Keratinocyte (primary cell): ENCODE measurements around the gene SOX2. TPM values are rescaled to one million over a fixed set of nuclear protein-coding genes. Genes with fewer than 3 reads are reported as not detected.
"Not testable (repeated sequence)": the region's sequence is repeated elsewhere in the genome, so short reads cannot be mapped to it uniquely, and the experiment has no call there.

Source experiments
- DNase-seq: peaks from one replicate; pipeline ENCODE4 v3.0.0-alpha.2; 2011; ENCODE audit warnings: low read depth, missing footprints, low spot score
- FAIRE-seq: peaks from 2 replicates; lab custom pipeline; 2011; peaks lifted over from hg19 to GRCh38; lab: Jason Lieb, UNC
- H2AFZ ChIP-seq: 2 replicates; pipeline ENCODE4 v1.6.0; 2012; ENCODE audit warnings: low read length, control low read depth, inconsistent platforms; ENCODE audit not compliant: control insufficient read depth
- H3K27ac ChIP-seq: 2 replicates; pipeline ENCODE4 v1.5.1; 2011; ENCODE audit warnings: low read length; ENCODE audit not compliant: control insufficient read depth, insufficient read depth
- H3K27me3 ChIP-seq: 3 replicates; pipeline ENCODE4 v1.6.0; 2011; ENCODE audit warnings: low read length; ENCODE audit not compliant: control insufficient read depth, insufficient read depth; ENCODE audit errors: extremely low read depth
- H3K36me3 ChIP-seq, 2 experiments: 2 replicates in 1 of 2; 3 replicates in 1 of 2; pipeline ENCODE4 v1.5.1; 2011; ENCODE audit warnings: low read length in 2 of 2, mild to moderate bottlenecking in 1 of 2; ENCODE audit not compliant: control insufficient read depth in 2 of 2, insufficient read depth in 2 of 2; ENCODE audit errors: extremely low read depth in 1 of 2
- H3K4me1 ChIP-seq: 3 replicates; pipeline ENCODE4 v1.5.1; 2011; ENCODE audit warnings: low read length; ENCODE audit not compliant: control insufficient read depth, insufficient read depth; ENCODE audit errors: extremely low read depth
- H3K4me2 ChIP-seq: 3 replicates; pipeline ENCODE4 v1.6.0; 2011; ENCODE audit warnings: low read depth, low read length; ENCODE audit not compliant: control insufficient read depth, insufficient read depth; ENCODE audit errors: extremely low read depth
- H3K4me3 ChIP-seq, 3 experiments: fragments of 200-600 bp in 1 of 3; sonication (generic) in 1 of 3; 2 replicates in 2 of 3; 3 replicates in 1 of 3; pipeline ENCODE4 v1.5.1; 2011 to 2016; ENCODE audit warnings: low read length in 3 of 3, mild to moderate bottlenecking in 3 of 3, control low read depth in 2 of 3, inconsistent platforms in 1 of 3, low read depth in 1 of 3, mixed read lengths in 1 of 3, mixed run types in 1 of 3, moderate library complexity in 1 of 3; ENCODE audit not compliant: control insufficient read depth in 2 of 3, insufficient read depth in 2 of 3; ENCODE audit errors: extremely low read depth in 1 of 3
- H3K79me2 ChIP-seq: 2 replicates; pipeline ENCODE4 v1.6.0; 2012; ENCODE audit warnings: low read length; ENCODE audit not compliant: control insufficient read depth, insufficient read depth
- H3K9ac ChIP-seq: 3 replicates; pipeline ENCODE4 v1.6.0; 2011; ENCODE audit warnings: low read length; ENCODE audit not compliant: control insufficient read depth, insufficient read depth; ENCODE audit errors: extremely low read depth
- H3K9me1 ChIP-seq: 3 replicates; pipeline ENCODE4 v1.6.0; 2011; ENCODE audit warnings: low read length; ENCODE audit not compliant: control insufficient read depth, insufficient read depth; ENCODE audit errors: extremely low read depth
- H3K9me3 ChIP-seq: 2 replicates; pipeline ENCODE4 v1.5.1; 2012; ENCODE audit warnings: low read depth, low read length; ENCODE audit not compliant: control insufficient read depth
- H4K20me1 ChIP-seq: 3 replicates; pipeline ENCODE4 v1.6.0; 2011; ENCODE audit warnings: low read length; ENCODE audit not compliant: control insufficient read depth, insufficient read depth; ENCODE audit errors: extremely low read depth
- EZH2 ChIP-seq: IDR thresholded peaks from one replicate; pipeline ENCODE4 v1.6.1; 2012; ENCODE audit warnings: inconsistent platforms, mild to moderate bottlenecking, low read length, moderate library complexity
- dilution Hi-C: fragments of 300-500 bp; cut with MboI; formaldehyde crosslinking; loops from one replicate; pipeline ENCODE4 v1.7.0; 2020; ENCODE audit warnings: low sequenced_read_pairs; ENCODE audit not compliant: extremely low pct_ligation_motif_present
- polyA plus RNA-seq, 5 experiments: library from polyadenylated mRNA; depleted of rRNA in 3 of 5; stranded (reverse) in 3 of 5; stranded (forward) in 1 of 5; unstranded in 1 of 5; fragments of >200 nt; gene quantifications; 1 replicate in 1 of 5; 2 replicates in 3 of 5; 3 replicates in 1 of 5; pipeline versions ENCODE4 v1.2.1 to v1.2.3, GENCODE V29; 2011 to 2012; ENCODE audit warnings: missing spikeins in 2 of 5, low read depth in 1 of 5, low replicate concordance in 1 of 5
- TF ChIP-seq, protein P1 (sequence below), 3 experiments: IDR thresholded peaks in 1 of 3; conservative IDR thresholded peaks in 1 of 3; optimal IDR thresholded peaks in 1 of 3; 2 replicates in 2 of 3; 3 replicates in 1 of 3; pipeline versions ENCODE3 to v1.5.1; 2011; ENCODE audit warnings: low read length in 3 of 3, mild to moderate bottlenecking in 3 of 3, moderate library complexity in 2 of 3, control low read depth in 1 of 3, inconsistent platforms in 1 of 3; ENCODE audit not compliant: insufficient read depth in 2 of 3; ENCODE audit errors: extremely low read depth in 1 of 3

SOX2 gene
- polyA plus RNA-seq, 1 donor (not counting 4 experiments of a cell fraction or from before 2014, with no cell fraction given) = not detected

GRCh38 chr3:181757694-181758306 is 46.1 kb downstream of the SOX2 start:
- dilution Hi-C loops = no loop called here
- no peak overlapping the region for H2AFZ ChIP-seq
- H3K9ac ChIP-seq = no peak overlapping the region
- H3K36me3 ChIP-seq = no peaks in the 10 kb centered on the region
- no peaks in the 10 kb centered on the region for H4K20me1 ChIP-seq
- no peaks in the 10 kb centered on the region for H3K79me2 ChIP-seq
- DNase-seq (no peak), FAIRE-seq (no peak)
- no peak overlapping the region for H3K4me3 ChIP-seq
- no peaks in the 10 kb centered on the region for H3K9me1 ChIP-seq
- no peaks in the 10 kb centered on the region for H3K27me3 ChIP-seq
- TF ChIP-seq, protein P1, sequence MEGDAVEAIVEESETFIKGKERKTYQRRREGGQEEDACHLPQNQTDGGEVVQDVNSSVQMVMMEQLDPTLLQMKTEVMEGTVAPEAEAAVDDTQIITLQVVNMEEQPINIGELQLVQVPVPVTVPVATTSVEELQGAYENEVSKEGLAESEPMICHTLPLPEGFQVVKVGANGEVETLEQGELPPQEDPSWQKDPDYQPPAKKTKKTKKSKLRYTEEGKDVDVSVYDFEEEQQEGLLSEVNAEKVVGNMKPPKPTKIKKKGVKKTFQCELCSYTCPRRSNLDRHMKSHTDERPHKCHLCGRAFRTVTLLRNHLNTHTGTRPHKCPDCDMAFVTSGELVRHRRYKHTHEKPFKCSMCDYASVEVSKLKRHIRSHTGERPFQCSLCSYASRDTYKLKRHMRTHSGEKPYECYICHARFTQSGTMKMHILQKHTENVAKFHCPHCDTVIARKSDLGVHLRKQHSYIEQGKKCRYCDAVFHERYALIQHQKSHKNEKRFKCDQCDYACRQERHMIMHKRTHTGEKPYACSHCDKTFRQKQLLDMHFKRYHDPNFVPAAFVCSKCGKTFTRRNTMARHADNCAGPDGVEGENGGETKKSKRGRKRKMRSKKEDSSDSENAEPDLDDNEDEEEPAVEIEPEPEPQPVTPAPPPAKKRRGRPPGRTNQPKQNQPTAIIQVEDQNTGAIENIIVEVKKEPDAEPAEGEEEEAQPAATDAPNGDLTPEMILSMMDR (optimal IDR thresholded peaks at IDR 0.05 in 1 of 3, IDR thresholded peaks at IDR 0.05 in 1 of 3, conservative IDR thresholded peaks at IDR 0.05 in 1 of 3; ENCODE audit: extremely low read depth in 1 of 3, insufficient read depth in 2 of 3, low read length in 3 of 3) = no peak
- TF ChIP-seq EZH2 = no peak
- H3K27ac ChIP-seq = no peak overlapping the region
- H3K9me3 ChIP-seq = no peaks in the 10 kb centered on the region
- no peaks in the 10 kb centered on the region for H3K4me1 ChIP-seq
- no peak overlapping the region for H3K4me2 ChIP-seq

GRCh38 chr3:181761906-181762305 is 50.2 kb downstream of the SOX2 start:
- Histone ChIP-seq H3K4me2 (no peak overlapping the region), H3K27me3 (no peaks in the 10 kb centered on the region), H3K4me1 (no peaks in the 10 kb centered on the region), H3K9me3 (no peaks in the 10 kb centered on the region), H3K9me1 (no peaks in the 10 kb centered on the region), H3K9ac (no peak overlapping the region), H3K79me2 (no peaks in the 10 kb centered on the region), H3K27ac (no peak overlapping the region), H3K36me3 (no peaks in the 10 kb centered on the region), H2AFZ (no peak overlapping the region), H3K4me3 (no peak overlapping the region), H4K20me1 (no peaks in the 10 kb centered on the region)
- dilution Hi-C loops = no loop called here
- no peak for FAIRE-seq
- TF ChIP-seq, protein P1 (optimal IDR thresholded peaks at IDR 0.05 in 1 of 3, IDR thresholded peaks at IDR 0.05 in 1 of 3, conservative IDR thresholded peaks at IDR 0.05 in 1 of 3; ENCODE audit: extremely low read depth in 1 of 3, insufficient read depth in 2 of 3, low read length in 3 of 3) = no peak
- TF ChIP-seq EZH2 = no peak
- no peak for DNase-seq

- H4K20me1 ChIP-seq, H3K4me1 ChIP-seq, H2AFZ ChIP-seq, FAIRE-seq, H3K79me2 ChIP-seq, H3K9me3 ChIP-seq, H3K9ac ChIP-seq, H3K36me3 ChIP-seq, H3K27ac ChIP-seq, H3K4me3 ChIP-seq, H3K27me3 ChIP-seq, H3K4me2 ChIP-seq, DNase-seq, dilution Hi-C loops, H3K9me1 ChIP-seq: not testable (repeated sequence)
These were observed 52.3 kb downstream of the SOX2 start for GRCh38 chr3:181764033-181764432.
